ENCODE measurements around the gene NPLOC4.

NPLOC4 gene

GRCh38 chr17:81552244-81553017 is 84.5 kb downstream of the NPLOC4 start, which contains the start of gene FAAP100 (continued):
- TF ChIP-seq ZNF629 (tag by site-specific recombination; IDR thresholded peaks at IDR 0.05) (0 out of 2 replicates have a peak, but pooled peaks have one; percentile 36), PRDM10 (tag by site-specific recombination; IDR thresholded peaks at IDR 0.05) (peak; percentile 82), ZEB2 (tag by site-specific recombination; IDR thresholded peaks at IDR 0.05) (peak; percentile 19), INSM2 (tag by site-specific recombination; IDR thresholded peaks at IDR 0.05) (0 out of 2 replicates have a peak, but pooled peaks have one; percentile 18), ZNF157 (tag by site-specific recombination; IDR thresholded peaks at IDR 0.05) (no peak), ZNF10 (tag by site-specific recombination; IDR thresholded peaks at IDR 0.05) (no peak), ZNF221 (tag by site-specific recombination; IDR thresholded peaks at IDR 0.05; ENCODE audit: borderline replicate concordance) (no peak), ZNF660 (tag by site-specific recombination; IDR thresholded peaks at IDR 0.05) (0 out of 2 replicates have a peak, but pooled peaks have one; percentile 72), ZNF433 (tag by site-specific recombination; IDR thresholded peaks at IDR 0.05; ENCODE audit: low read depth) (no peak), ZNF707 (tag by site-specific recombination; IDR thresholded peaks at IDR 0.05) (no peak), ZNF701 (tag by site-specific recombination; IDR thresholded peaks at IDR 0.05) (no peak), HIC1 (tag by site-specific recombination; IDR thresholded peaks at IDR 0.05) (no peak), ZNF324 (tag by site-specific recombination; IDR thresholded peaks at IDR 0.05) (no peak), ZNF239 (tag by site-specific recombination; IDR thresholded peaks at IDR 0.05) (no peak), ZNF398 (tag by site-specific recombination; IDR thresholded peaks at IDR 0.05) (no peak), ZNF449 (tag by site-specific recombination; IDR thresholded peaks at IDR 0.05) (no peak), TCF7L2 (IDR thresholded peaks at IDR 0.05; ENCODE audit: borderline replicate concordance, low read depth, low read length) (no peak), ZBTB7A (tag by site-specific recombination; IDR thresholded peaks at IDR 0.05; ENCODE audit: low read depth) (0 out of 2 replicates have a peak, but pooled peaks have one; percentile 35), KLF7 (tag by site-specific recombination; IDR thresholded peaks at IDR 0.05; ENCODE audit: borderline replicate concordance) (no peak; the same call in none of the 2 replicates), ZNF513 (tag by site-specific recombination; IDR thresholded peaks at IDR 0.05) (no peak), ZBTB10 (tag by site-specific recombination; IDR thresholded peaks at IDR 0.05) (peak; percentile 80), IKZF3 (tag by site-specific recombination; IDR thresholded peaks at IDR 0.05) (peak; percentile 22; the same call in 1 of the 2 replicates), HOXD13 (CRISPR knock-in tag; IDR thresholded peaks at IDR 0.05; ENCODE audit: borderline replicate concordance) (no peak)

Measured in HEK293 (cell line).